Umbilical cord (tissue), 2 donors: ENCODE data around the gene BRI3. TPM values are rescaled to one million over a fixed set of nuclear protein-coding genes. Genes with fewer than 3 reads are reported as not detected.

ENCODE experiments used
- DNase-seq: peaks from one replicate; pipeline ENCODE4 v3.0.0-alpha.2; 2015; ENCODE audit warnings: low spot score
- total RNA-seq: library from RNA; depleted of rRNA; stranded (reverse); fragments of >200 nt; gene quantifications from one replicate; pipeline ENCODE4 v1.2.3, GENCODE V29; 2014; ENCODE audit warnings: low replicate concordance; ENCODE audit not compliant: insufficient read depth

BRI3 gene, protein sequence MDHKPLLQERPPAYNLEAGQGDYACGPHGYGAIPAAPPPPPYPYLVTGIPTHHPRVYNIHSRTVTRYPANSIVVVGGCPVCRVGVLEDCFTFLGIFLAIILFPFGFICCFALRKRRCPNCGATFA
- 18.3 TPM for total RNA-seq

DNA sequence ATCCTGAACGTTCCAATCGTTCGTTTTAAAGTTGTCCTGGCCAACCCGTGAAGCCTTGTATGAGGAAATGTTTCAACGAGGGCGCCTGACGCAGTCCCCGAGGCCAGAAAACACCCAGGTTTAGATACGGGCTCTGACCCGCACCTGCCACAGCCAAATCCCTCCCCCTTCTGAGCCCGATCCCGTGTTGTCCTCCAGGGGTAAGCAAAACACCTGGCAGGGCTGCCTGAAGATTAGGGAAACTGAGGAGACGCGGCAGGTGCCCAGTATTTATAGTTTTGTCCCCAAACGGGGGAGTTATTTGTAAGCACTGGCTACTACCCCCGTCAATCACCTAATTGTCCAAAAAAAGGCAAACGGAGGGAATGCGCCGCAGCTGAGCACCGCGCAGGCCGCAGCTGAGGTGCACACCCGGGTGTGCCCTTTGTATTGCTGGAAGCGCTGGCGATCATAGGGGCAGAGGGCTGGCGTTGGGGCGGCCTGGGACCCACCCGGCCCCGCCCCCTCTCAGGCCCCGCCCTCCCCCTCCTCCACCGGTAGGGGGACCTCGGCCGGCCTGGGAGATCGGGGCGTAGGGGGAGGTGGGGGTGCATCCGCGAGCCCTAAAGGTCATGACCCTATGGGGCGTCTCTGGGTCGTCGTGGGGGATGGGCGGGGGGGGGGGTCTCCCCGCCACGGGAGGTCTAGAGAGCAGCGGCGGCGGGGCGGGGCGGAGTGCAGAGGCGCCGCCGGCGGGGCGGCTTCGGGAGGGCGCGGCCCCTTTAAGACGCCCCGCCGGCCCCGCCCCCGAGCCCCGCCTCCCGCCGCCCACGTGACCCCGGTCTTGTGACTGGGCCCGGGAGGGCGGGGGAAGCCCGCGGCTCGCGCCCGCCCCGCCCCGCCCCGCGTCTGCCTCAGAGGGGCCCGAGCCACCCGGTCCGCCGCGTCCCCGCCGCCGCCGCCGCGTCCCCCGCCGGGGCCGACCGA, at the start of gene BRI3:
BRI3 (plus strand) TSS at position 896 of the 966 bp plus-strand sequence. CDS start 110 bp downstream, outside the sequence.
- DNase-seq: peak; percentile 92

DNA sequence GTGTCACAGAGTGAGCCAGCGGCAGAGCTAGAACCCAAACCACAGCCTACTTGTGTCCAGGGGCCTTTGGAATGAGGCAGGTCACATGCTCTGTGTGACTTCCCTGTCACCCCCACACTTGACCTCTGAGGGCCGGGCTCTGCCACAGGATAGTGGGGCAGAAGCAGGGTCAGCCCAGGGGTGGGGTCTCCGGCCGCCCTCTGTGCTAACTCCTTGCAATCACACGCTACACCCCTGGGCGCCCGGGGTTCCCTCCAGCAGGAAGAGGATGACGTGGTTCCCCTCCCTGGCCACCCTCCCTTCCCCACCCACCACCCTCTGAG, 49.3 kb upstream of the BRI3 start:
- no peak for DNase-seq

DNA sequence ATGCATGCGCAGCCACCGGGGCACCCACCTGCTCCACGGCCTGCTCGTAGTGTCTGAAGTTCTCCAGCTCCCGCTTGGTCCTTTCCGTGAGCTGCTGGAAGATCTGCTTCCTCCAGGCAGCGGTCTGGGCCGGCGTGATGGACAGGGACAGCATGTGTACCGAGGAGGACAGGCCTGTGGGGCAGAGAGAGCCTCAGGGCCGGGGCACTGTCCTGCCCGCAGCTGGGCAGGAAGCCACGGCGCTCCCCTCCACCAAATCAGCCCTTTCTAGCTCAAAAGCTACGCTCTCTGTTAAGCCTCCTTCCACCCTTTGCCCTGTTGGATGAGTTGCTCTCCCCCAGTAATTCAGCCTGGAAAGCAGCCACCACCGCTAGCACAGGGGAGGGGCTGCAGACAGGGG, 48.7 kb upstream of the BRI3 start:
- no peak for DNase-seq

DNA sequence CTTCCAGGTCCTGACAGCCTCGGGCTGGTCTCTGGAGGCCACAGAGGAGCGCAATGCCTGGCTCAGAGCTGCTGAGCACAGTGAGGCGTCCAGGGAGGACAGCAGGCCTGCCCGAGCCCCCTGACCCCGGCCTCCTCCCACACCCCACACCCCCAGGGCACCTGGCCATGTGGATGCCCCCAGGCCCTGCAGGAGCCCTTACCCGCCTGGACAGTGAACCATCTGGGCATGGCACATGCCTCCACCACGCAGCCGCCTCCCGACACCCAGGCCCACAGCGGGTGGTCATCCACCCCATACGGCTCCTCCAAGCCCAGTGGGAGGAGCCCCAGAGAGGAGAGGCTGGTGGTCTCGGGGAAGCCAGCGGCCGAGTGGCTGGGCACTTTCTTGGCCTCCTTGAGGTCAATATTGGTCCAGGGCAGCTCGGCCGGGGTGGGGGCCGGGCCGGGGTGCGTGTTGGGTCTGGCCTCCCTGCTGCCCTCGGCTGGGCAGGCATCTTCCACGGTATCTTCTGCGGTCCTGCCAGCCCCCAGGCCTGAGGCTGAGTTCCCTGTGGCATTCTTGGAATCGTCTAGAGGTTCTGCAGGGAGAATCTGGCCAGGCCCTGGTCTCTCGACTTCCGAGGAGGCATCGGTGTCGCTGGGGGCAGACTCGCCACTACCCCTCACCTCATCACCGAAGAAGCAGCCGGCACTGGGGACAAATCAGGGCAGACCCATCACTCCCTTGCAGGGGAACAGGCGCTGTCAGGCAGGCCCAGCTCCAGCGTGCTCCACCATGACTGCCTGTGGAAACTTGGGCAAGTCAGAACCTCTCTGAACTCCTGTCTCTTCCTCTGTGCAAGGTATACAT, 48.0 kb upstream of the BRI3 start:
- DNase-seq: no peak

DNA sequence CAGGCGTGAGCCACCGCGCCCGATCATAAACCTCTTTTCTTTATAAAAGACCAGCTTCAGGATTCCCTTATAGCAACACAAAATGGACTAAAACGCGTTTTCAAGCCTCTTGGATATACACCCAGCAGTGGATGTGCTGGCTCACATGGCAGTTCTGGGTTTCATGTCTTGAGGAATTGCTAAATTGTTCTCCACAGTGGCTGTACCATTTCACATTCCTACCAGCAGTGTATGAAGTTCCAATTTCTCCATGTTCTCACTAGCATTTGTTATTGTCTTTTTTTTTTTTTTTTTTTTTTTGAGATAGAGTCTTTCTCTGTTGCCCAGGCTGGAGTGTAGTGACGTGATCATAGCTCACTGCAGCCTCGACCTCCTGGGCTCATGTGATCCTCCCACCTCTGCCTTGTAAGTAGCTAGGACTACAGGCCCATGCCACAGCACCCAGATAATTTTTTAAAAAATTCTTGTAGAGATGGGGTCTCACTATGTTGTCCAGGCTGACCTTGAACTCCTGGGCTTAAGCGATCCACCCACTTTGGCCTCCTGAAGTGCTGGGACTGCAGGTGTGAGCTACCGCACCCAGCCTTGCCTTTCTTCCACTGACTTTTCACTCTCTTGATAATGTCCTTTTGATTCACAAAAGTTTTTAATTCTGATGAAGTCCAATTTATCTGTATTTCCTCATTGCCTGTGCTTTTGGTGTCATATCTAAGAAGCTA, 46.9 kb upstream of the BRI3 start:
- no peak for DNase-seq

DNA sequence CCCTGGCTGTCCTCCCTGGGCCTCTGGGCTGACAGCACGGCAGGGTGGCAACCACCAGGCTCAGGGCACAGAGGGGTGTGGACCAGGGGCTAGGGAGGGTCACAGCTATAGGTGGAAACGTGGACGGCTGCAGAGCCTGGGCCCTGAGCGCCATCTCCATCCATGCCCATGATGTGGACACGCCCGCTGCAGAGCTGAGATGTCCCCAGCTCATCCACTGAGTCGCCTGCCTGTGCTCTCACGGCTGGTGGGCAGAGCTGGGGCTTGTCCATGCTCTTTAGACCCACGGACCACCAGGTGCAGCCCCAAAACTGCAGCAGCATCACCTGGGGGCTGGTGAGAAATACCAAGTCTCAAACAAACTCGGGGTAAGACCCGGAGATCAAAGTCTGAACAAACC, 45.6 kb upstream of the BRI3 start:
- DNase-seq: no peak

DNA sequence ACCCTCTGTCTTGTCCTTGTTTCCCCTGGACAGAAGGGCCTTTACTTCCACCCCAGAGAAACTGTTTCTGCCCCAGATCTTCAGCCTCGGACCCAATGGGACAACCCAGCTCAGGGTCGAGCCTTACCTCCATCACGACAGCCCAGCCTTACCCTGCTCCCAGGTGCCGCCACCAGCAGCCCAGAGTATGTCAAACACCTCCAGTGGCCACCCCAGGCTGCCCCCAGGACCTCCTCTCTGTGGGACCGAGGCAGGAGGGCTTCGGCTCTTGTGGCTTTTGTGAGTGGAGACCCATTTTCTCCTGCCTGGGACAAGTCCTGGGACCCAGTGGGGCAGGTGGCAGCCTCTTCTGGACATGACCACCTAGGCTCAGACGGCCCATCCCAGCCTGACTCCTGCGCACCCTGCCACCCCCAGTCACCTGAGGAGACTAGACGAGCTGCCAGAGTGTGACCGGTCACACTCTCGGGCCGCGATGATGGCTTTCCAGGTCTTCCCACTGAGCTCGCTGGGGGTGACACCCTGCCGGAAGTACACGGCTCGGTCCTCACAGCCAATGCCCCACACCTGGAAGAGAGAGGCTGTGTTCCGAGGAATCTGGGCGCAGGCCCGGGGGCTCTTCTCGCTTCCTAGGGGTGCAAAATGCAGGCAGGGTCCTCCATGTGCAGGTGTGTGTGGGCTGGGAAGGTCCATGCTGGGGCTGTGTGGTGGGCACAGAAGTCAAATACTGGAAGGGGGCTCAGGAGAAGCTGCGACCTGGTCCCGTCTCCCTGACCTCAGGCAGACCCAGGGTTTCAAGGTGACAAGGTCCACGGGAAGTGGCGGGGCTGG, 44.9 kb upstream of the BRI3 start:
- no peak for DNase-seq

DNA sequence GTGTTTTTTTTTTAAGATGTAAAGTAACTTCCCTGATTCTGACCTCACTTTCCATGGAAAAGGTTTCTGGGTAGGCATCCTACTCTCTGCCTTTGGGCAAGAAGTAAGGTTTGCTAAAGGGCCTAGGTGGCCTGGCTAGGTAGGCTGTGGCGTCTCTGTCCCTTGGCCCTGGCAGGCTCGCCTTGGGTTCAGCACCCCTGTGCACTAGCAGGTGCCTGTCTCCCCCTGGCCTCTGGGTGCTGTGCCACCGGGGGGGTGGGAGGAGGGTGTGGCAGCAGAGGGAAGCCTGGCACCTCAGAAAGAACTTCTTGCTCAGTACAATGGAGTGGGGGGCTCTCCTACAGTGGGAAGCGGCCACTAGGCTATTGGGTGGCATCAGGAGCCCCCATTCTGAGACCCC, 43.4 kb upstream of the BRI3 start:
- DNase-seq: no peak

DNA sequence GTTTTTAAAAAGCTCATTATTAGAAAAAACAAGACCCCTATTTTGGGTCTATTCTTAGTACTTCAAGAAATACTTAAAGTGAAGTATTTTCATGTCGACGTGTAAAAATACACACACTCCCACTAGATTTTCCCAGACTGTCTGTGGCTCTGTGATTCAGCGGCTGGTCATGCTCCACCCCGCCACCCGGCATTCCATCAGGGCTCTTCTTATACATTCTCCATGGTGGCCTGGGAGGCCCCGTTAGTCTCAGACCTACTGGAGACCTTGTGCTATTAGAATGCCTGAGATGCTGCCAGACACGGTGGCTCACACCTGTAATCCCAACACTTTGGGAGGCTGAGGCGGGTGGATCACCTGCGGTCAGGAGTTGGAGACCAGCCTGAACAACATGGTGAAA, 42.5 kb upstream of the BRI3 start:
- DNase-seq: no peak

DNA sequence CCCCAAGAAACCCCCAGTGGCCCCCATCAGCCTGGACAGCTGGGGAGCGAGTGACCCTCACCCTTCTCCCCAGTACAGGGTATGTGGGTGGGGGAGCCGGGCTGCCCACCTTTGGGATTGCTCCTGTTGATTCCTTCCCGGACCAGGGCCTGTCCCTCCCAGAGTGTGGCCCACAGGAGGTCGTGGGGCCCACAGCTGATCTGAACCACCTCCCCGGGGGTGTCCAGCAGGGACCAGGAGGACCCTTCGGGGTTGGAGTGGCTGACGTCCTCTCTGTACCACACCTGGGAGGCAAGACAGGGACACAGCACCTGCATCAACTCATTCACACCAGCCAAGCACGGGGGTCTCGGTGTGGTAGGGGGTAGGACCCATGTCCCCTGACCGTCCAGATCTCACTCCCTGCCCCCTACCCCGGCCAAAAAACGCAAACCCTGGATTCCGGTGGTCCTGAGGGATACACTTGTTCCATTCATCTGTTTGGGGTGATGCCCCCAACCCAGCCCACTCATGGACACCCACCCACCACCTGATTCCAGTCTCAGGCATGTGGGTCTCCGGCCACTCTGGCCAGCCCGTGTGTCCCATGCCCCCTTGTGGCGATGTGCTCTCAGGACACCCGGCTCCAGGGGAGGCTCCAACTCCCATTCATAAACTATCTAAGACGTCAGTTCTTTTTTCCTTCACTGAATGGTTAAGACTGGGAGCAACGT, 40.4 kb upstream of the BRI3 start:
- DNase-seq: no peak

DNA sequence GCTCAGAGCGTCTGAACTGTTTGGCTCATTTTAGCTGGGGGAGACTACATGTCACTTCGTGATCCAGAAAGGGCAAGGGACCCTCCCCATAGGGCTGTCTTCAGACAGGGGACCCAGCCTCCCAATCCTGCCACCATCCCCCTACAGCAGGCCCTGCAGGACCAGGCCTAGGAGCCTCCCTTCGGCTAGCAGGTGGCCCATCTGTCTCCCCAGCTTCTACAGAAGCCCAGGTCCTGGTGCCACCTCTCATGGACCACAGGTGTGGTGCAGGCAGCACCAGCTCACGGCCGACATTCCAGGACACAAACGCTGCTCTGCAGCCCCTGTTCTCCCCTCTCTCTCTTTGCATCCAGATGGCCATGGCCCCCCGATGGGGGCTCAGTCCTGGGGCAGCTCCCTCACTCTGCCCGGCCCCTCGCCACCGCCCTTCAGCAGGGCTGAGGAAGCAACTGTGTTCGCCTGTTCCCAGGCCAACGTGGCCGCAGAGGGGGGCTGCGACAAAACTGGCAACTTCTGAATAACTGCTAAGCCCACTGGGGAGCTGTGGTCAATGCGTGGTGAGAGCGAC, 39.7 kb upstream of the BRI3 start:
- DNase-seq: no peak

DNA sequence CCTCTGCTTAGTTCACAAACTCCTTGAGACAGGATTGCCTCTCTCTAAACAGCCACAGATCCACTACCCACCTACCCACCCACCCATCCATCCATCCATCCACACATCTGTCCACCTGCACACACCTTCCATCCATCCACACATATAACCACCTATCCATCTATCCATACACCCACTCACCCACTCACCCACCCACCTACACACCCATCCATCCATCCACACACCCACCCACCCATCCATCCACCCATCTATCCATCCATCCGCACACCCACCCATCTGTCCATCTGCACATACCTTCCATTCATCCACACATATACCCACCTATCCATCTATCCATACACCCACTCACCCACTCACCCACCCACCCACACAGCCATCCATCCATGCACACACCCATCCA, 39.1 kb upstream of the BRI3 start:
- DNase-seq: no peak

DNA sequence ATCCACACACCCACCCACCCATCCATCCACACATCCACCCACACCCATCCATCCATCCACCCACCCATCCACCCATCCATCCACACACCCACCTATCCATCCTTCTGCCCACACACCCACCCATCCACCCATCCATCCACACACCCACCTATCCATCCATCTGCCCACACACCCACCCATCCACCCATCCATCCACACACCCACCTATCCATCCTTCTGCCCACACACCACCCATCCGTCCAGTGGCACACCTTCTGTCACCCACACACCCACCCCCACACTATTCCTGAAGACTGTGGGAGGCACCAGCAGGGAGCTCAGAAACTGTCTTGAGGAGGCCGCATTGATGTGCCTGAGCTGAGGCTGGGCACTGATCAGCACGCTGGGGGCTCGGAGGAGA, 38.6 kb upstream of the BRI3 start:
- DNase-seq: no peak

DNA sequence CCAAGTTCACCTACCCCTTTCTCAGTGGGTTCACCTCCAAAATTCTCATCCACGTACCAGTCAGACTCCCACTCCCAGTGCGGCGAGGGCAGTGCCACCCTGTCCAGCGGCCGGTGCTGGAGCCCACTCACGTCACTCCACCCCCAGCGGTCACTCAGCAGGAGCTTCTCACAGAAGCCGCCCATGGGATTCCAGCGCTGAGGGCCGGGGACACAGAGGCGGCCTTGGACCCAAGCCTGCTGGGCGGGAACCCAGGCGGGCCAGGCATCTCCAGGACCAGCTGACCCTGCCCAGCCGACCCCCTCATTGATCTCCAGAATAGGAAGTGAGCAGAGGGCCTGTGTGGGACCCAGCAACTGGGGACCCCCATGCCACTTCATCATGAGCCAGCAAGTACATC, 36.6 kb upstream of the BRI3 start:
- DNase-seq: no peak

DNA sequence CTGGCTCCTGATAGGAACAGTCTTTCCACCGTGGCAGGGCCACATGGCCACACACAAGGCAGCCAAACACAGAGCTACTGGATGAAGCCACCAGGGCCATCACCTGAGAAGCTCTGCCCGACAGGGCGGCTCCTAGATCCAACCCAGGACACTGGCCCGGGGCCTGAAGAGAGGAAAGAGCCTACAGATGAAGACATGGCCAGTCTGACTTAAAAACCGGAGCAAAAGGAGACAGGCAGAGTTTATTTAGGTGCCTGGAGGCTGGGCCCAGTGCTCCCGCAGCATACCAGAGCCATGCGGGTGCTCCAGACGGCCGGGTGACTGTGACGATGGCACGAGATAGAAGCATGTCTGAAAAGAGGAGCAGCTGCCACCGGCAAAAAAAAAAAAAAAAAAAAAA, 33.3 kb upstream of the BRI3 start:
- DNase-seq: no peak

DNA sequence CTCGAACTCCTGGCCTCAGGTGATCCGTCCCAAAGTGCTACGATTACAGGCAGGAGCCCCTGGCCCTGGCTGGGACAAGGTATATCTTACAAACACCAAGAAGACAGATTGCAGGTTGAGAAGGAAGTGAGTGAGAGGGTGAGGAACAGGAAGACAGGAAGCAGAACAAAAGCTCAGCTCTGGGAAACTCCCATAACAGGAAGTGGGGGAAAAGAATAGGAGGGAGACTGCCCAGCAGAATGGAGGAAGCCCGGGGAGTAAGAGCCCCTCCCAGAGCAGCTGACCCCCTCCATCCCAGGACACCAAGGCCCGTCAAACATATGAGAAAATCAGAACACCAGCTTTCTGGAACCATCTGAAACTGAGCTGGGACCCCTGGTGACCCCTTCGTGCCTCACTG, 32.4 kb upstream of the BRI3 start:
- DNase-seq: peak; percentile 7

DNA sequence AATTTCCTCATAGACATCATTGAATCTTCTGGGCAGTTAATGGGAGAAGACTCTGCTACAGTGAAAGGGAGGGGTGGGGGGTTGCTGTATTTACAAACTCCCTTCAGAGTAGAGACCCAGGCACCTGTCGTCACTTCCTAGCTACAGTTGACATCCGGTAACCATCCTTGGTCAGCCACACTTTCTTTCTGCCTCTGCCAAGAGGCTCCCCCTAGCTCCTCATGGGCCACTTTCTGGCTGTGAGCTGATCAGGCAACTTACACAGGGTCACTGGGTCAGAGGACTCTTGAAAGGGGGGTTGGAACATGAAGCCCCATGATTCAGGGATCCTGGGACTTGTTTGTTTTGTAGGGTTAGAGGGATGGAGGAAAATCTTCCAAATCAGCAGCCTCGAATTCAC, 30.7 kb upstream of the BRI3 start:
- DNase-seq: no peak

DNA sequence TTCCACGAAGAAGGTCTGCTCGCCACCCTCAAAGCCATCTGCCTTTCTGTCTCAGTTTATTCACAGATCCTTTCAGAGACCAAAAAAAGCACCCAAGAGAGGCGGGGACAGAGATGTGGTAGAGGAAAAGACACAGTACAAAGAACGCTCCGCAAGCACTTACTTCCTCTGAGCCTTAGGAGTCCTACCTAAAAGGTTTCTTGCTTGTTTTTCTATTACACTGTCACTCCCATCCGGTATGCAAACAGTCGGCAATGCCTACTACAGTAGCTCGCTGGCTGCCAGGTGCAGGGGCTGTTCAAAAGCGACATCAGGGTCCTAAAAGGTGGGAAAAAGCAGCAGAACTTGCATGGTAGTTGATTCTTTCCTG, 30.3 kb upstream of the BRI3 start:
- DNase-seq: no peak

DNA sequence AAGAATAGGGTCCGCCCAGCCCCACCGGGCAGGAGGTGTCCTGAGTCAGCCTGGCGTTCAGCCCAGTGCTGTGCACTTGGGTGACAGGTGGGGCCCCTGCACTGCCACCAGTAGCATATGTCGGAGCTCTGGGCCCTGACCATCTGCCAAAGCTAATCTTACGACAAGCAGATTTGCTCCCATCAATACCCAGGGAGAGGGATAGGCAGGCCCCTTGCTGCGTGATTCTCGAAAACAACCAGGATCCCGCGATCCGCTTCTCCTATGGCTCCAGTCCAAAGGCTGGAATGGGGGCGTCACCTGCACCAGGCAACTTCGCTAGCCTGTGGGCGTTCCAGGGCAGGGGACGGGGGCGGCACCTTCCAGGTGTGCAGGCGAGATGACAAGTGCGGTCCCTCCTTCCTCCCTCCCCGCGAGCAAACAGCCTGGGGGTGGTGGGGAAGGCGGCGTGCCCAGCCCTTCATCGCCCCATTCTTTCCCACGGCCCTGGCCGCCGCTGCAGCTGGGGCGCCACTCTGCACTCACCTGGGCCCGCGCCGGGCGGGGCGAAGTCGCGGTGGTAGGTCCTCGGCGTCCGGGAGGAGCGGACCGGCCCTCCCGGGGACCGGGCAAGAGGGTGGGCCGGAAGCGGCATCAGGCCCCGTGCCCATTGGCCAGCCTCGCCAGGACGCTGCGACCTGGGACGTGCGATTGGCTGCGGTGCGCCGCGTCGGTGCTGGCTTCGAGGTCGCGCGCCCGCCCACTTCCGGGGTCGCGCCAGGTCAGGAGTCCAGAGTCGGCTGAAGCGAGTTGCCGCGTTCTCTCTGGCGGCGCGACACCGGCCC, 29.7 kb upstream of the BRI3 start, which contains the start of gene TECPR1:
TECPR1 (minus strand) TSS at position 632 of the 824 bp plus-strand sequence. CDS start 6,086 bp downstream, outside the sequence.
- DNase-seq: peak; percentile 93
